CD4-positive, alpha-beta T cell (primary cell): ENCODE results near the gene SEC61A1. TPM values are rescaled to one million over a fixed set of nuclear protein-coding genes. Genes with fewer than 3 reads are reported as not detected.

Experiments
- ATAC-seq: fragments of 200-7000 bp; cut with Tn5 transposase; one replicate; pipeline ENCODE4 v1.10.0; 2022; ENCODE audit warnings: mild to moderate bottlenecking; ENCODE audit not compliant: poor library complexity
- CTCF ChIA-PET: fragments of 350-600 bp; sonication (Branson Sonifier 250); formaldehyde crosslinking; loops from one replicate; lab custom pipeline; 2021; ENCODE audit warnings: antibody characterized with exemption, inconsistent platforms; lab: Charles Lee
- POLR2A ChIA-PET: fragments of 350-600 bp; sonication (Branson Sonifier 250); formaldehyde crosslinking; loops from one replicate; lab custom pipeline; 2021; ENCODE audit warnings: antibody characterized with exemption, inconsistent platforms; lab: Charles Lee
- DNase-seq, 14 experiments: peaks; one replicate each; pipeline ENCODE4 v3.0.0-alpha.2; 2013 to 2020; ENCODE audit warnings: mixed read lengths in 2 of 14
- H3K27ac ChIP-seq, 2 donors: one replicate each; pipeline versions ENCODE4 v1.5.1 to v1.7.0; 2013; ENCODE audit warnings: low read length in 2 of 2, low read depth in 1 of 2, mild to moderate bottlenecking in 1 of 2
- H3K27me3 ChIP-seq, 2 experiments: 1 replicate in 1 of 2; 2 replicates in 1 of 2; pipeline versions ENCODE4 v1.6.1 to v1.7.0; 2013; ENCODE audit warnings: low read length in 2 of 2, control low read depth in 1 of 2, mild to moderate bottlenecking in 1 of 2, moderate library complexity in 1 of 2; ENCODE audit not compliant: insufficient read depth in 2 of 2, control insufficient read depth in 1 of 2
- H3K36me3 ChIP-seq: one replicate; pipeline ENCODE4 v1.6.1; 2013; ENCODE audit warnings: low read length, control low read depth; ENCODE audit not compliant: insufficient read depth
- H3K4me1 ChIP-seq: one replicate; pipeline ENCODE4 v1.6.1; 2013; ENCODE audit warnings: low read length, control low read depth; ENCODE audit not compliant: insufficient read depth
- H3K4me3 ChIP-seq: one replicate; pipeline ENCODE4 v1.5.1; 2013; ENCODE audit warnings: mild to moderate bottlenecking, low read length, moderate library complexity
- H3K9me3 ChIP-seq, 2 experiments: 1 replicate in 1 of 2; 2 replicates in 1 of 2; pipeline versions ENCODE4 v1.6.1 to v1.7.0; 2013; ENCODE audit warnings: low read length in 2 of 2, mild to moderate bottlenecking in 2 of 2, control low read depth in 1 of 2, moderate library complexity in 1 of 2; ENCODE audit not compliant: control insufficient read depth in 1 of 2, insufficient read depth in 1 of 2
- H3K27ac Mint-ChIP-seq: one replicate; pipeline ENCODE4 v1.8.0; 2020; ENCODE audit warnings: mixed read lengths
- H3K27me3 Mint-ChIP-seq: one replicate; pipeline ENCODE4 v1.8.0; 2021; ENCODE audit warnings: mixed read lengths
- H3K36me3 Mint-ChIP-seq: one replicate; pipeline ENCODE4 v1.8.0; 2021; ENCODE audit warnings: low read depth, mixed read lengths
- H3K4me1 Mint-ChIP-seq: one replicate; pipeline ENCODE4 v1.8.0; 2021; ENCODE audit warnings: low read depth, mixed read lengths
- H3K4me3 Mint-ChIP-seq: one replicate; pipeline ENCODE4 v1.8.0; 2020; ENCODE audit warnings: mild to moderate bottlenecking, mixed read lengths
- H3K9me3 Mint-ChIP-seq: one replicate; pipeline ENCODE4 v1.8.0; 2020; ENCODE audit warnings: mixed read lengths
- CTCF ChIP-seq: fragments of 200-600 bp; IDR thresholded peaks from one replicate; pipeline ENCODE4 v1.8.0; 2022; ENCODE audit warnings: antibody characterized with exemption, mild to moderate bottlenecking
- intact Hi-C, 2 experiments: fragments of 100-400 bp; cut with DNase I in 1 of 2; cut with micrococcal nuclease in 1 of 2; formaldehyde crosslinking; loops; one replicate each; pipeline versions ENCODE4 v1.15.1 to v1.9.0; 2023 to 2025; cut with DNase I, micrococcal nuclease
- polyA plus RNA-seq, 2 donors: library from polyadenylated mRNA; unstranded; fragments of 120-200 nt; gene quantifications; one replicate each; pipeline ENCODE4 v1.2.1, GENCODE V29; 2013
- total RNA-seq, 174 experiments: library from RNA in 2 of 174; stranded (reverse) in 2 of 174; gene quantifications; one replicate each; pipeline ENCODE4 v1.2.3 and lab custom pipeline; 2021 to 2026

Gene SEC61A1
- 100 to 1,000 TPM; 127 to 139 TPM for total RNA-seq
- polyA plus RNA-seq (2013, experiment 1 of 2): 93.8 TPM
- polyA plus RNA-seq (2013, experiment 2 of 2): 97.3 TPM
- total RNA-seq (lab: John Stamatoyannopoulos, UW): 158 to 425 (median 241) reads per million in 172 experiments

- H3K27ac ChIP-seq: peak within 1 kb of the TSS; percentile 72 to 73
- ATAC-seq: peak; percentile 93
- Mint-ChIP-seq H3K27ac (peak within 1 kb of the TSS; percentile 88), H3K4me1 (peaks cover 47% of the 10 kb centered on the region), H3K36me3 (peaks cover 54% of the 10 kb centered on the region), H3K9me3 (no peaks in the 10 kb centered on the region), H3K4me3 (peak within 1 kb of the TSS; percentile 99), H3K27me3 (no peaks in the 10 kb centered on the region)
- ChIA-PET CTCF (interaction anchor here (1.4 kb wide), 1 partner anchor 24 kb away, joined by 6 read pairs; no protein-coding TSS in a partner anchor), POLR2A (interaction anchor here (0.6 to 1.6 kb wide), 5 partner anchors 12 to 101 kb away, joined by 3 to 9 read pairs (median 5); partner anchors contain the start of genes EEFSEC and RUVBL1)
- intact Hi-C loops: loop anchor here (1.0 to 5.0 kb wide), 10 partner anchors 23 to 1840 kb away; partner anchors contain the start of genes ABTB1 (in 1 of the 2), CHCHD6 (in 1 of the 2), EEFSEC (in 1 of the 2) and PLXNA1 (in 1 of the 2)
- H3K27me3 ChIP-seq: no peaks in the 10 kb centered on the region
- H3K36me3 ChIP-seq: peaks cover 32% of the 10 kb centered on the region
- H3K9me3 ChIP-seq: no peaks in the 10 kb centered on the region
- peaks cover 37% of the 10 kb centered on the region for H3K4me1 ChIP-seq
- TF ChIP-seq CTCF: no peak
- peak within 1 kb of the TSS; percentile 95 for H3K4me3 ChIP-seq
- peak; percentile 91 to 97 (median 94) for DNase-seq
Measured at GRCh38 chr3:128051837-128052594, at the start of gene SEC61A1. Gene SEC61A1 (plus strand): TSS chr3:128052437. CDS start chr3:128052553, 116 bp downstream.

- POLR2A ChIA-PET: no interaction called here
- no peak overlapping the region for H3K4me3 Mint-ChIP-seq
- H3K27ac Mint-ChIP-seq: no peak overlapping the region
Measured at GRCh38 chr3:128004661-128005060, 47.6 kb upstream of the SEC61A1 start.

More at GRCh38 chr3:128004661-128005060, 47.6 kb upstream of the SEC61A1 start:
- no peaks in the 10 kb centered on the region for H3K4me1 Mint-ChIP-seq
- H3K27me3 Mint-ChIP-seq: peaks cover 17% of the 10 kb centered on the region
- no peaks in the 10 kb centered on the region for H3K36me3 ChIP-seq
- no peaks in the 10 kb centered on the region for H3K36me3 Mint-ChIP-seq
- intact Hi-C loops: no loop called here
- H3K4me1 ChIP-seq: no peaks in the 10 kb centered on the region
- no peaks in the 10 kb centered on the region for H3K27me3 ChIP-seq
- H3K9me3 ChIP-seq: no peaks in the 10 kb centered on the region
- no peak overlapping the region for H3K27ac ChIP-seq
- no peak for TF ChIP-seq CTCF
- H3K4me3 ChIP-seq: no peak overlapping the region
- no peaks in the 10 kb centered on the region for H3K9me3 Mint-ChIP-seq
- ATAC-seq: no peak
- no peak for DNase-seq
- CTCF ChIA-PET: no interaction called here
